SK-N-SH treated with all-trans-retinoic acid at 6 μM for 48 hours (cell line): ENCODE results near the gene FBXL12.

Experiments
- ATAC-seq: fragments of 200-7000 bp; cut with Tn5 transposase; 3 replicates; pipeline ENCODE4 v1.9.1; 2020; ENCODE audit warnings: mild to moderate bottlenecking, moderate library complexity
- CSDC2 ChIP-seq: fragments of 250-450 bp; sonication (Bioruptor Pico); IDR thresholded peaks from 2 replicates; pipeline ENCODE4 v1.5.0; 2020; ENCODE audit warnings: mild to moderate bottlenecking, moderate library complexity
- ESRRG ChIP-seq: fragments of 250-450 bp; sonication (Bioruptor Pico); IDR thresholded peaks from 2 replicates; pipeline ENCODE4 v1.6.1; 2021; ENCODE audit warnings: mild to moderate bottlenecking
- GLIS3 ChIP-seq: fragments of 250-450 bp; sonication (Bioruptor Pico); IDR thresholded peaks from 2 replicates; pipeline ENCODE4 v1.5.0; 2020; ENCODE audit warnings: mild to moderate bottlenecking, moderate library complexity
- ISL1 ChIP-seq: fragments of 250-450 bp; sonication (Bioruptor Pico); IDR thresholded peaks from 2 replicates; pipeline ENCODE4 v2.1.2; 2022; ENCODE audit warnings: mild to moderate bottlenecking, moderate library complexity
- OSR1 ChIP-seq: fragments of 250-450 bp; sonication (Bioruptor Pico); IDR thresholded peaks from 2 replicates; pipeline ENCODE4 v1.8.0; 2022; ENCODE audit warnings: moderate library complexity, mild to moderate bottlenecking, inconsistent platforms
- PPARA ChIP-seq: fragments of 250-450 bp; sonication (Bioruptor Pico); IDR thresholded peaks from 2 replicates; pipeline ENCODE4 v1.5.0; 2020; ENCODE audit warnings: mild to moderate bottlenecking, borderline replicate concordance
- RARB ChIP-seq: fragments of 250-450 bp; sonication (Bioruptor Pico); IDR thresholded peaks from 2 replicates; pipeline ENCODE4 v1.8.0; 2021; ENCODE audit warnings: mild to moderate bottlenecking, moderate library complexity
- SNAI2 ChIP-seq: fragments of 250-450 bp; sonication (Bioruptor Pico); IDR thresholded peaks from 2 replicates; pipeline ENCODE4 v1.5.0; 2020; ENCODE audit warnings: mild to moderate bottlenecking, moderate library complexity
- TCF4 ChIP-seq: fragments of 250-450 bp; sonication (Bioruptor Pico); IDR thresholded peaks from 2 replicates; pipeline ENCODE4 v1.8.0; 2021; ENCODE audit warnings: mild to moderate bottlenecking, moderate library complexity, borderline replicate concordance
- ZC3H10 ChIP-seq: fragments of 250-450 bp; sonication (Bioruptor Pico); IDR thresholded peaks from 2 replicates; pipeline ENCODE4 v1.5.1; 2021; ENCODE audit warnings: mild to moderate bottlenecking, moderate library complexity
- ZFP3 ChIP-seq: fragments of 250-450 bp; sonication (Bioruptor Pico); IDR thresholded peaks from 2 replicates; pipeline ENCODE4 v1.5.0; 2020; ENCODE audit warnings: mild to moderate bottlenecking, moderate library complexity
- ZFP30 ChIP-seq: fragments of 450-650 bp; formaldehyde crosslinking; IDR thresholded peaks from 2 replicates; pipeline ENCODE4 v1.5.0; 2022; ENCODE audit warnings: mild to moderate bottlenecking, moderate library complexity
- ZNF565 ChIP-seq: fragments of 450-650 bp; formaldehyde crosslinking; conservative IDR thresholded peaks from 2 replicates; pipeline ENCODE4 v1.5.0; 2020; ENCODE audit warnings: low read depth, mild to moderate bottlenecking, moderate library complexity
- ZNF70 ChIP-seq: fragments of 450-650 bp; formaldehyde crosslinking; IDR thresholded peaks from 2 replicates; pipeline ENCODE4 v1.5.0; 2020; ENCODE audit warnings: mild to moderate bottlenecking, moderate library complexity
- ZNF8 ChIP-seq: fragments of 450-650 bp; formaldehyde crosslinking; IDR thresholded peaks from 2 replicates; pipeline ENCODE4 v1.5.0; 2020; ENCODE audit warnings: mild to moderate bottlenecking, moderate library complexity
- TF ChIP-seq, protein P1 (sequence below): fragments of 250-450 bp; sonication (Bioruptor Pico); IDR thresholded peaks from 2 replicates; pipeline ENCODE4 v1.8.0; 2020; ENCODE audit warnings: mild to moderate bottlenecking, moderate library complexity, borderline replicate concordance
- TF ChIP-seq, protein P2 (sequence below): fragments of 250-450 bp; sonication (Bioruptor Pico); IDR thresholded peaks from 2 replicates; pipeline ENCODE4 v1.5.1; 2021; ENCODE audit warnings: mild to moderate bottlenecking, moderate library complexity
- TF ChIP-seq, protein P3 (sequence below): fragments of 250-450 bp; sonication (Bioruptor Pico); IDR thresholded peaks from 2 replicates; pipeline ENCODE4 v1.5.0; 2020; ENCODE audit warnings: mild to moderate bottlenecking, moderate library complexity
- TF ChIP-seq, protein P4 (sequence below): fragments of 250-450 bp; sonication (Bioruptor Pico); IDR thresholded peaks from 2 replicates; pipeline ENCODE4 v1.5.1; 2020; ENCODE audit warnings: low read depth, mild to moderate bottlenecking, moderate library complexity
- TF ChIP-seq, protein P5 (sequence below): fragments of 250-450 bp; sonication (Bioruptor Pico); IDR thresholded peaks from 2 replicates; pipeline ENCODE4 v1.8.0; 2021; ENCODE audit warnings: low read depth, mild to moderate bottlenecking, moderate library complexity, borderline replicate concordance

Gene FBXL12

DNA sequence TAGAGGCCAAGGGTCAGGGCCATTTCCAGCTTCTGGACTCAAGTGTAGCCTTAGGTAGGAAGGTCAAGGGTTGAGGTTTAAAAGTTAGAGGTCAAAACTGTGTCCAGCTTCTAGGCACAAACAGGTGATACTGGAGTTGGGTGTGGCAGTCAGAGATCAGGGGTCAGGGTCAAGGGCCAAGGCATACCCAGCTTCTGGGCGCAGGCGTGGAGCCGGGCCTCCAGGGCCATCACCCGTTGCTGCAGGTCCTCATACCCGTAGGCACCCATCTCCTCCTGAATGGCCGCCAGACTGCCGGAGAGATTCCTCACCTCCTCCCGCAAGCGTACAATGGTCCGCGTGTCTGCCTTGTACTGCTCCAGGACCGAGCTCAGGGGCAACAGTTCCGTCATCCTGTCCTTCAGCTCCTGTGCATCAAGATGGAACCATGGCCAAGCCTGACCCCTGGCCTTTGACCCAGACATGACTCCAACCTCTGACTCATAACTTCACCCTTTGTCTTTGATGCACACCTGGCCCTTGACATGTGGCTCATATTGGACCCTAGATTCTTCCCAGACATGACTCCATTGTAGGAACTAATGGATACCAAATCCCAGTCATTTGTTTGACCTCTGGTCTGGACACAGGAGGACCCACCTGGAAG, 38.3 kb upstream of the FBXL12 start:
- ATAC-seq = no peak
- TF ChIP-seq ZFP3 (no peak), RARB (CRISPR knock-in tag) (no peak), CSDC2 (CRISPR knock-in tag) (no peak), ISL1 (CRISPR knock-in tag) (no peak), ZNF565 (CRISPR knock-in tag) (no peak)
- TF ChIP-seq, protein P1, sequence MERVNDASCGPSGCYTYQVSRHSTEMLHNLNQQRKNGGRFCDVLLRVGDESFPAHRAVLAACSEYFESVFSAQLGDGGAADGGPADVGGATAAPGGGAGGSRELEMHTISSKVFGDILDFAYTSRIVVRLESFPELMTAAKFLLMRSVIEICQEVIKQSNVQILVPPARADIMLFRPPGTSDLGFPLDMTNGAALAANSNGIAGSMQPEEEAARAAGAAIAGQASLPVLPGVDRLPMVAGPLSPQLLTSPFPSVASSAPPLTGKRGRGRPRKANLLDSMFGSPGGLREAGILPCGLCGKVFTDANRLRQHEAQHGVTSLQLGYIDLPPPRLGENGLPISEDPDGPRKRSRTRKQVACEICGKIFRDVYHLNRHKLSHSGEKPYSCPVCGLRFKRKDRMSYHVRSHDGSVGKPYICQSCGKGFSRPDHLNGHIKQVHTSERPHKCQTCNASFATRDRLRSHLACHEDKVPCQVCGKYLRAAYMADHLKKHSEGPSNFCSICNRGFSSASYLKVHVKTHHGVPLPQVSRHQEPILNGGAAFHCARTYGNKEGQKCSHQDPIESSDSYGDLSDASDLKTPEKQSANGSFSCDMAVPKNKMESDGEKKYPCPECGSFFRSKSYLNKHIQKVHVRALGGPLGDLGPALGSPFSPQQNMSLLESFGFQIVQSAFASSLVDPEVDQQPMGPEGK = no peak
- TF ChIP-seq, all 23 proteins: peak for 0

DNA sequence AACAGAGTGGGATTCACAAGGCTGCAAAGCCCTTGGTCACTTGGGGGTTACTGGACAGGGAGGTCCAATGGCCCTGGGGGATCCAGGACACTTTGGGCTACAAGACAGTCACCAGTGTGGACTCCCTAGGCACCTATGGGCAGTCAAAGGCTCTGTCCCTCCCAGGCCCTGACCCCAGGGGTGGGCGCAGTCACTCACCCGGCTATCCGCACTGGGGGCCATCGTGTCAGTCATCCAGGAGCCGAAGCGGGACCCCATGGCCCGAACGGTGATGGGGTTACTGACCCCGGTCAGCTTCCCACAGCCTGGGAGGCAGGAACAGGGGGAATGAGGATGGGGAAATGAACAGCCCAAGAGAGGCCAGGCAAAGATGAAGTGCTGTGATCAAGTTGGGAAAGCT, 37.7 kb upstream of the FBXL12 start:
- ATAC-seq = no peak
- TF ChIP-seq ZNF565 (CRISPR knock-in tag) (no peak), ESRRG (CRISPR knock-in tag) (no peak), ZNF8 (CRISPR knock-in tag) (no peak), ZNF70 (CRISPR knock-in tag) (no peak), RARB (CRISPR knock-in tag) (no peak), ISL1 (CRISPR knock-in tag) (no peak), SNAI2 (CRISPR knock-in tag) (no peak), CSDC2 (CRISPR knock-in tag) (no peak), ZC3H10 (CRISPR knock-in tag) (no peak), PPARA (CRISPR knock-in tag) (no peak), ZFP30 (CRISPR knock-in tag) (no peak), OSR1 (CRISPR knock-in tag) (no peak), GLIS3 (no peak)
- TF ChIP-seq, protein P2, sequence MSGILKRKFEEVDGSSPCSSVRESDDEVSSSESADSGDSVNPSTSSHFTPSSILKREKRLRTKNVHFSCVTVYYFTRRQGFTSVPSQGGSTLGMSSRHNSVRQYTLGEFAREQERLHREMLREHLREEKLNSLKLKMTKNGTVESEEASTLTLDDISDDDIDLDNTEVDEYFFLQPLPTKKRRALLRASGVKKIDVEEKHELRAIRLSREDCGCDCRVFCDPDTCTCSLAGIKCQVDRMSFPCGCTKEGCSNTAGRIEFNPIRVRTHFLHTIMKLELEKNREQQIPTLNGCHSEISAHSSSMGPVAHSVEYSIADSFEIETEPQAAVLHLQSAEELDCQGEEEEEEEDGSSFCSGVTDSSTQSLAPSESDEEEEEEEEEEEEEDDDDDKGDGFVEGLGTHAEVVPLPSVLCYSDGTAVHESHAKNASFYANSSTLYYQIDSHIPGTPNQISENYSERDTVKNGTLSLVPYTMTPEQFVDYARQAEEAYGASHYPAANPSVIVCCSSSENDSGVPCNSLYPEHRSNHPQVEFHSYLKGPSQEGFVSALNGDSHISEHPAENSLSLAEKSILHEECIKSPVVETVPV (CRISPR knock-in tag) = no peak
- TF ChIP-seq, protein P3, sequence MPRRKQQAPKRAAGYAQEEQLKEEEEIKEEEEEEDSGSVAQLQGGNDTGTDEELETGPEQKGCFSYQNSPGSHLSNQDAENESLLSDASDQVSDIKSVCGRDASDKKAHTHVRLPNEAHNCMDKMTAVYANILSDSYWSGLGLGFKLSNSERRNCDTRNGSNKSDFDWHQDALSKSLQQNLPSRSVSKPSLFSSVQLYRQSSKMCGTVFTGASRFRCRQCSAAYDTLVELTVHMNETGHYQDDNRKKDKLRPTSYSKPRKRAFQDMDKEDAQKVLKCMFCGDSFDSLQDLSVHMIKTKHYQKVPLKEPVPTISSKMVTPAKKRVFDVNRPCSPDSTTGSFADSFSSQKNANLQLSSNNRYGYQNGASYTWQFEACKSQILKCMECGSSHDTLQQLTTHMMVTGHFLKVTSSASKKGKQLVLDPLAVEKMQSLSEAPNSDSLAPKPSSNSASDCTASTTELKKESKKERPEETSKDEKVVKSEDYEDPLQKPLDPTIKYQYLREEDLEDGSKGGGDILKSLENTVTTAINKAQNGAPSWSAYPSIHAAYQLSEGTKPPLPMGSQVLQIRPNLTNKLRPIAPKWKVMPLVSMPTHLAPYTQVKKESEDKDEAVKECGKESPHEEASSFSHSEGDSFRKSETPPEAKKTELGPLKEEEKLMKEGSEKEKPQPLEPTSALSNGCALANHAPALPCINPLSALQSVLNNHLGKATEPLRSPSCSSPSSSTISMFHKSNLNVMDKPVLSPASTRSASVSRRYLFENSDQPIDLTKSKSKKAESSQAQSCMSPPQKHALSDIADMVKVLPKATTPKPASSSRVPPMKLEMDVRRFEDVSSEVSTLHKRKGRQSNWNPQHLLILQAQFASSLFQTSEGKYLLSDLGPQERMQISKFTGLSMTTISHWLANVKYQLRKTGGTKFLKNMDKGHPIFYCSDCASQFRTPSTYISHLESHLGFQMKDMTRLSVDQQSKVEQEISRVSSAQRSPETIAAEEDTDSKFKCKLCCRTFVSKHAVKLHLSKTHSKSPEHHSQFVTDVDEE (CRISPR knock-in tag) = no peak
- TF ChIP-seq, protein P4, sequence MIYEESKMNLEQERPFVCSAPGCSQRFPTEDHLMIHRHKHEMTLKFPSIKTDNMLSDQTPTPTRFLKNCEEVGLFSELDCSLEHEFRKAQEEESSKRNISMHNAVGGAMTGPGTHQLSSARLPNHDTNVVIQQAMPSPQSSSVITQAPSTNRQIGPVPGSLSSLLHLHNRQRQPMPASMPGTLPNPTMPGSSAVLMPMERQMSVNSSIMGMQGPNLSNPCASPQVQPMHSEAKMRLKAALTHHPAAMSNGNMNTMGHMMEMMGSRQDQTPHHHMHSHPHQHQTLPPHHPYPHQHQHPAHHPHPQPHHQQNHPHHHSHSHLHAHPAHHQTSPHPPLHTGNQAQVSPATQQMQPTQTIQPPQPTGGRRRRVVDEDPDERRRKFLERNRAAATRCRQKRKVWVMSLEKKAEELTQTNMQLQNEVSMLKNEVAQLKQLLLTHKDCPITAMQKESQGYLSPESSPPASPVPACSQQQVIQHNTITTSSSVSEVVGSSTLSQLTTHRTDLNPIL (CRISPR knock-in tag) = no peak
- TF ChIP-seq, protein P5, sequence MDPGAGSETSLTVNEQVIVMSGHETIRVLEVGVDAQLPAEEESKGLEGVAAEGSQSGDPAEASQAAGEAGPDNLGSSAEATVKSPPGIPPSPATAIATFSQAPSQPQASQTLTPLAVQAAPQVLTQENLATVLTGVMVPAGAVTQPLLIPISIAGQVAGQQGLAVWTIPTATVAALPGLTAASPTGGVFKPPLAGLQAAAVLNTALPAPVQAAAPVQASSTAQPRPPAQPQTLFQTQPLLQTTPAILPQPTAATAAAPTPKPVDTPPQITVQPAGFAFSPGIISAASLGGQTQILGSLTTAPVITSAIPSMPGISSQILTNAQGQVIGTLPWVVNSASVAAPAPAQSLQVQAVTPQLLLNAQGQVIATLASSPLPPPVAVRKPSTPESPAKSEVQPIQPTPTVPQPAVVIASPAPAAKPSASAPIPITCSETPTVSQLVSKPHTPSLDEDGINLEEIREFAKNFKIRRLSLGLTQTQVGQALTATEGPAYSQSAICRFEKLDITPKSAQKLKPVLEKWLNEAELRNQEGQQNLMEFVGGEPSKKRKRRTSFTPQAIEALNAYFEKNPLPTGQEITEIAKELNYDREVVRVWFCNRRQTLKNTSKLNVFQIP (CRISPR knock-in tag) = no peak

DNA sequence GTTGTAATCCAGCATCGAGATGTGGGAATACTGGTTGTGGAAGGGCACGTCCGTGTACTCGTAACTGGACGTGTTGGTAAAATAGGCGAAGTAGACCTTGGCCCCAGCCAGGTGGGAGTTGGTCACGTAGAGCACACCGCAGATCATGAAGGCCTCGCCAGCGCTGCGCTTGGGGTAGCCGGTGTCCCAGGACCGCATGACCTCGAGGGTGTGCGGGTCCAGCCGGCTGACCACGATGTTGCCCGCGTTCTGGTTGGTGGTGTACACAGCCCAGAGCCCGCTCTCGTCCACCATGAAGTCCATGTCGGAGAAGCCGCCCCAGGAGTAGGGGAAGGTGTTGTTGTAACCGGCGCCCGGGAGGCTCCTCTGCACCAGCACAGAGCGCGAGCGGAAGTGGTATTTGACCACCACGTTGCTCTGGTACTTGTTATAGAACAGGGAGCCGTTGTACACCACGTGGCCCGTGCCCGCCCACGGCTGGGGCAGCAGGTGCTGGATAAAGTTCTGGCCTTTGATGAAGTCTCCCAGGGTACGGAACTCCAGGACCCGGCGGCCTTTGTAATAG, 35.5 kb upstream of the FBXL12 start:
- TF ChIP-seq SNAI2 (CRISPR knock-in tag) (no peak), TCF4 (CRISPR knock-in tag) (no peak), ZNF70 (CRISPR knock-in tag) (no peak), RARB (CRISPR knock-in tag) (no peak)
- no peak for ATAC-seq
